HepG2 (cell line): ENCODE results near the gene PRRT1. TPM values are rescaled to one million over a fixed set of nuclear protein-coding genes. Genes with fewer than 3 reads are reported as not detected.

Source experiments
- ATAC-seq: fragments of 200-7000 bp; cut with Tn5 transposase; 3 replicates; pipeline ENCODE4 v1.9.1; 2020; ENCODE audit warnings: mild to moderate bottlenecking, moderate library complexity
- BruUV-seq: library from RNA; stranded (reverse); fragments of 400-500 nt; replicated peaks from 2 replicates; lab custom pipeline; 2021; lab: Mats Ljungman, UMichigan
- CTCF ChIA-PET: fragments of 300-600 bp; formaldehyde crosslinking; extraction: SDS; loops from one replicate; lab custom pipeline; 2021; ENCODE audit warnings: low total read pairs, inconsistent platforms, low intra/inter-chr PET ratio; lab: Yijun Ruan, JAX
- POLR2A ChIA-PET: fragments of 350-600 bp; sonication (Branson Sonifier 250); formaldehyde crosslinking; loops from one replicate; lab custom pipeline; 2020; ENCODE audit warnings: antibody characterized with exemption, inconsistent platforms; lab: Yijun Ruan, JAX
- DNase-seq: peaks from one replicate; pipeline ENCODE4 v3.0.0-alpha.2; 2015; ENCODE audit warnings: low spot score
- FAIRE-seq: peaks from 3 replicates; lab custom pipeline; 2011; peaks lifted over from hg19 to GRCh38; lab: Jason Lieb, UNC
- H2AFZ ChIP-seq: one replicate; pipeline ENCODE4 v1.6.1; 2011; ENCODE audit warnings: low read length, inconsistent platforms
- H3K27ac ChIP-seq: fragments of 300-600 bp; 3 replicates; pipeline ENCODE4 v1.8.0; 2011; ENCODE audit warnings: mixed run types, mild to moderate bottlenecking, mixed read lengths, low read length, inconsistent platforms; ENCODE audit not compliant: insufficient read depth; ENCODE audit errors: extremely low read length
- H3K27me3 ChIP-seq, 2 experiments: fragments of 200-600 bp in 1 of 2; 2 replicates in 1 of 2; 3 replicates in 1 of 2; pipeline versions ENCODE4 v1.6.0 to v1.8.0; 2011; ENCODE audit warnings: low read length in 2 of 2, mild to moderate bottlenecking in 2 of 2, moderate library complexity in 2 of 2, inconsistent platforms in 1 of 2; ENCODE audit not compliant: insufficient read depth in 2 of 2, control insufficient read depth in 1 of 2
- H3K36me3 ChIP-seq, 2 experiments: fragments of 200-600 bp in 1 of 2; replicated peaks in 1 of 2; 2 replicates in 1 of 2; 3 replicates in 1 of 2; pipeline versions ENCODE4 v1.5.1 to v1.8.0; 2011; ENCODE audit warnings: low read length in 2 of 2, inconsistent platforms in 1 of 2; ENCODE audit not compliant: insufficient read depth in 2 of 2, control insufficient read depth in 1 of 2
- H3K4me1 ChIP-seq: 2 replicates; pipeline ENCODE4 v1.5.1; 2012; ENCODE audit warnings: low read length, inconsistent platforms; ENCODE audit not compliant: insufficient read depth
- H3K4me2 ChIP-seq: 2 replicates; pipeline ENCODE4 v1.6.0; 2011; ENCODE audit warnings: low read depth, low read length, inconsistent platforms
- H3K4me3 ChIP-seq, 3 experiments: fragments of 200-600 bp in 1 of 3; sonication (generic), shearing (Covaris generic) in 1 of 3; replicated peaks in 1 of 3; 2 replicates each; pipeline ENCODE4 v1.5.1; 2011 to 2016; ENCODE audit warnings: low read length in 3 of 3, inconsistent platforms in 2 of 3, low read depth in 2 of 3, mild to moderate bottlenecking in 2 of 3, control low read depth in 1 of 3, mixed read lengths in 1 of 3; ENCODE audit not compliant: insufficient read depth in 1 of 3
- H3K79me2 ChIP-seq: one replicate; pipeline ENCODE4 v1.6.1; 2011; ENCODE audit warnings: low read length, inconsistent platforms; ENCODE audit not compliant: insufficient read depth
- H3K9ac ChIP-seq: 2 replicates; pipeline ENCODE4 v1.6.0; 2011; ENCODE audit warnings: mild to moderate bottlenecking, low read depth, low read length, inconsistent platforms; ENCODE audit not compliant: insufficient read depth
- H3K9me3 ChIP-seq: 2 replicates; pipeline ENCODE4 v1.5.1; 2012; ENCODE audit warnings: mild to moderate bottlenecking, low read length
- H4K20me1 ChIP-seq: 2 replicates; pipeline ENCODE4 v1.6.0; 2011; ENCODE audit warnings: inconsistent platforms, mild to moderate bottlenecking, low read length, moderate library complexity; ENCODE audit not compliant: insufficient read depth
- KMT2A ChIP-seq: sonication (generic); formaldehyde crosslinking; IDR thresholded peaks from 2 replicates; pipeline ENCODE4 v1.4.0; 2020; ENCODE audit warnings: missing genetic modification reagents
- MEIS2 ChIP-seq: sonication (generic); formaldehyde crosslinking; IDR thresholded peaks from 2 replicates; pipeline ENCODE4 v1.9.0; 2021; ENCODE audit warnings: mild to moderate bottlenecking, missing genetic modification reagents
- NR2F2 ChIP-seq: IDR thresholded peaks from 2 replicates; pipeline ENCODE4 v1.6.1; 2012; ENCODE audit warnings: low read depth, inconsistent platforms, borderline replicate concordance
- PHF20 ChIP-seq: sonication (generic); formaldehyde crosslinking; IDR thresholded peaks from 2 replicates; pipeline ENCODE4 v1.5.0; 2020; ENCODE audit warnings: mild to moderate bottlenecking, missing genetic modification reagents
- RBFOX2 ChIP-seq: fragments of 200-400 bp; formaldehyde crosslinking; IDR thresholded peaks from 2 replicates; pipeline ENCODE4 v1.6.1; 2017; ENCODE audit warnings: low read depth, mild to moderate bottlenecking, low read length
- REL ChIP-seq: sonication (generic); formaldehyde crosslinking; conservative IDR thresholded peaks from 2 replicates; pipeline ENCODE4 v1.8.0; 2022; ENCODE audit warnings: mild to moderate bottlenecking, missing genetic modification reagents, moderate library complexity
- RFX3 ChIP-seq: IDR thresholded peaks from 2 replicates; pipeline ENCODE4 v1.6.1; 2016; ENCODE audit warnings: missing biosample characterization, missing genetic modification reagents
- SRSF9 ChIP-seq: fragments of 200-400 bp; formaldehyde crosslinking; IDR thresholded peaks from 2 replicates; pipeline ENCODE4 v1.6.1; 2018; ENCODE audit warnings: borderline replicate concordance, mild to moderate bottlenecking, low read depth, low read length; ENCODE audit not compliant: insufficient read depth, poor library complexity, severe bottlenecking
- THAP11 ChIP-seq: IDR thresholded peaks from 2 replicates; pipeline ENCODE4 v1.6.1; 2016; ENCODE audit warnings: missing biosample characterization, missing genetic modification reagents
- WIZ ChIP-seq: sonication (generic); formaldehyde crosslinking; IDR thresholded peaks from 2 replicates; pipeline ENCODE4 v1.5.1; 2020; ENCODE audit warnings: mild to moderate bottlenecking, missing genetic modification reagents
- ZNF331 ChIP-seq: sonication (generic); formaldehyde crosslinking; IDR thresholded peaks from 2 replicates; pipeline ENCODE4 v1.4.0; 2020; ENCODE audit warnings: missing genetic modification reagents
- ZSCAN20 ChIP-seq: sonication (generic); formaldehyde crosslinking; IDR thresholded peaks from 2 replicates; pipeline ENCODE4 v1.4.0; 2020; ENCODE audit warnings: missing genetic modification reagents, mild to moderate bottlenecking, borderline replicate concordance
- ZZZ3 ChIP-seq: sonication (generic); formaldehyde crosslinking; IDR thresholded peaks from 2 replicates; pipeline ENCODE4 v1.4.0; 2020; ENCODE audit warnings: missing genetic modification reagents, mild to moderate bottlenecking, borderline replicate concordance
- WGBS: methylation state at CpG from one replicate; pipeline ENCODE4 v1.1.6; 2017; ENCODE audit warnings: low lambda C conversion rate; 5-methylcytosine and 5-hydroxymethylcytosine counted together
- in situ Hi-C: cut with HindIII; loops from 2 replicates; pipeline ENCODE4 v1.10.0; 2017; ENCODE audit warnings: low pct_unique_long_range_greater_than_20kb; ENCODE audit not compliant: extremely low pct_ligation_motif_present
- intact Hi-C: fragments of 100-400 bp; cut with micrococcal nuclease; formaldehyde crosslinking; loops from one replicate; pipeline ENCODE4 v1.10.0; 2022; ENCODE audit not compliant: unreplicated experiment
- polyA plus RNA-seq, 8 experiments: library from polyadenylated mRNA; depleted of rRNA in 3 of 8; stranded (reverse) in 7 of 8; unstranded in 1 of 8; fragments of >200 nt; fragmentation: Illumina TruSeq in 4 of 8; extraction: Trizol in 4 of 8; gene quantifications; 2 replicates each; pipeline versions ENCODE4 v1.2.1 to v1.2.3, GENCODE V29; 2011 to 2016; ENCODE audit warnings: low read depth in 4 of 8, missing spikeins in 1 of 8, mixed read lengths in 1 of 8; ENCODE audit not compliant: insufficient read depth in 1 of 8
- total RNA-seq, 5 experiments: library from RNA; depleted of rRNA; stranded (reverse); fragments of >200 nt; fragmentation: Illumina TruSeq; extraction: Trizol; gene quantifications; 2 replicates each; pipeline ENCODE4 v1.2.3, GENCODE V29; 2016; ENCODE audit warnings: low read depth in 1 of 5
- TF ChIP-seq, protein P1 (sequence below): sonication (generic); formaldehyde crosslinking; conservative IDR thresholded peaks from 2 replicates; pipeline ENCODE4 v1.4.0; 2020; ENCODE audit warnings: missing genetic modification reagents

PRRT1 gene
- total and polyA plus RNA-seq, 2 of the 13 experiments (the other 11 are each of a cell fraction or from before 2014, with no cell fraction given), result 0.64 to 1.4 TPM

DNA sequence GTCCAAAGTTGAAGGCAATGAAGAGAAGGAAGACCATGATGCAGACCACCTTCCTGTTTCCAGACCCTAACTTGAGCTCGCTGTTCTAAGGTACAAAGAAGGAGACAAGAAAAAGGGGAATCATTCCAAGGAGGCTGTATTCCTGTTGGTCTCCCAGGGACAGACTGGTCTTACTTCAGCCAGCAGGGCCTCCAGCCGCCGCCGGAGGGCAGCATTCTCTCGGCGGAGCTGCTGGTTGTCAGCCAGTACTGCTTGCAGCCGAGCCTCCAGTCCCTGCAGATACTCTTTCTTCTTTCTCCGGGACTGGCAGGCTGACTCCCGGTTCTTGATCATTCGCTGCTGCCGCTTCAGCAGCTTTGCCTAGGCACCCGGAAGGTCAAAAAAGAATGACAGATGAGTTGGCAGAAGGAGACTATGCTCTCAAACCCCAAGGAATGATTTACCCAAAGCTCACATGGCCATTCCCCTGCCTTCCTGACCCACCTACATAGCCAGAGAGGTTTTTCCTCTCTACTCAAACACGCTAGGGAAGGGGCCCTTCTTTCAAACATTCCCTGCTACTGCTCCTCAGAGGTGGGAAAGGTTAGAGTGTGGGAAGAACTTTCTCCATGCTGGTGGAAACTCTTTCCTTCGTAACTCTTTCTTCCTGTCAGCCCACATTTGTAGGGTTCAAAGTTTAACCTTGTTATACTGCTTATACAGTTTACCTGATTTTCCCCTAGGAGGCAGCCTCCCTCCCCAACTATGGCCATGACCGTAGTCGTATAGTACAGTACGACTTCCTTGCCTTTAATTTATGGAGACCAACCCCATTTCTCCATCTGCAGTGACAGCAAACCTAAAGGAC is 32.7 kb downstream of the PRRT1 start (continued):
- TF ChIP-seq RBFOX2, result peak; percentile 62
- TF ChIP-seq KMT2A, result peak; percentile 26; the same call in 1 of the 2 replicates
- peak; percentile 64; the same call in 1 of the 2 replicates for TF ChIP-seq WIZ (CRISPR knock-in tag)
- peak; percentile 82 for TF ChIP-seq ZNF331
- TF ChIP-seq MEIS2 (CRISPR knock-in tag), result peak; percentile 82; the same call in 1 of the 2 replicates
- TF ChIP-seq PHF20 (CRISPR knock-in tag), result peak; percentile 17; the same call in 1 of the 2 replicates
- peak; percentile 26; the same call in 1 of the 2 replicates for TF ChIP-seq THAP11
- peak; percentile 25; the same call in 1 of the 2 replicates for TF ChIP-seq RFX3 (CRISPR knock-in tag)

DNA sequence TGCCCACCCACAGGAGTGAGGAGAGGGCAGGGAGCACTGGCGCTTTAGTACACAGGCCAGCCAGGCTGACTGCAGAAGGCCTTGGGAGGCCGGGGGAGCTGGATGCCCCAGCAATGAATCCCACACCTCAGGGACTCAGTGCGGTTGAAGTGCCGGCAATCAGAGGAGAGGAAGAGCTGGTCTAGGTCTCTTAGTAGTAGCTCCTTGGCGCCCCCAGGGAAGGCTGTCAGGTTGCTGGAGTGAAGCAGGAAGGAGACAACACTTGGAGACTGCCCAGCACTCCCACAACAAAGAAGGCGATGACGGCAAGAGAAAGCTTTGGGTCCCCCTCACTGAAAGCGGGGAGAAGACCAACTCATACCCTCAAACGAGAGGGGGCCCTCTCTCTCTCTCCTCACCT is 34.3 kb downstream of the PRRT1 start:
- 95% methylated on average over 9 of the region's 9 CpGs for WGBS
- FAIRE-seq (no peak), ATAC-seq (no peak), DNase-seq (no peak)
- H3K79me2 ChIP-seq, result no peaks in the 10 kb centered on the region
- ChIA-PET POLR2A (interaction anchor here (1.0 to 2.1 kb wide), 3 partner anchors 11 to 69 kb away, joined by 4 to 8 read pairs (median 4); partner anchors contain the start of gene ATF6B), CTCF (interaction anchor here (0.7 to 3.2 kb wide), 5 partner anchors 31 to 437 kb away, joined by 3 to 97 read pairs (median 6); partner anchors contain the start of genes LY6G5C and PPT2)
- BruUV-seq, result no TSS peak
- H3K4me2 ChIP-seq, result no peak overlapping the region
- H3K9me3 ChIP-seq, result no peaks in the 10 kb centered on the region
- TF ChIP-seq SRSF9, result no peak
- TF ChIP-seq, protein P1, sequence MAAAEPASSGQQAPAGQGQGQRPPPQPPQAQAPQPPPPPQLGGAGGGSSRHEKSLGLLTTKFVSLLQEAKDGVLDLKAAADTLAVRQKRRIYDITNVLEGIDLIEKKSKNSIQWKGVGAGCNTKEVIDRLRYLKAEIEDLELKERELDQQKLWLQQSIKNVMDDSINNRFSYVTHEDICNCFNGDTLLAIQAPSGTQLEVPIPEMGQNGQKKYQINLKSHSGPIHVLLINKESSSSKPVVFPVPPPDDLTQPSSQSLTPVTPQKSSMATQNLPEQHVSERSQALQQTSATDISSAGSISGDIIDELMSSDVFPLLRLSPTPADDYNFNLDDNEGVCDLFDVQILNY, result no peak
- no peak for TF ChIP-seq REL
- TF ChIP-seq ZZZ3 (CRISPR knock-in tag), result no peak
- TF ChIP-seq NR2F2, result no peak
- no peak for TF ChIP-seq ZSCAN20
- H3K36me3 ChIP-seq, result peaks cover 17 to 50% of the 10 kb centered on the region in 2 experiments
- peaks cover 31% of the 10 kb centered on the region for H3K4me1 ChIP-seq
- H3K4me3 ChIP-seq, result no peak overlapping the region
- no peaks in the 10 kb centered on the region for H4K20me1 ChIP-seq
- intact Hi-C loops (loop anchor here (5.0 kb wide), 1 partner anchor 80 kb away; no protein-coding TSS in a partner anchor), in situ Hi-C loops (loop anchor here (5.0 kb wide), 1 partner anchor 35 kb away; the partner anchor contains the start of genes PPT2 and PRRT1)
- no peak overlapping the region for H3K27ac ChIP-seq
- H2AFZ ChIP-seq, result no peak overlapping the region
- no peak overlapping the region for H3K9ac ChIP-seq
- no peaks in the 10 kb centered on the region for H3K27me3 ChIP-seq
